Bronchial epithelial cell (primary cell): ENCODE results near the gene IGSF8. TPM values are rescaled to one million over a fixed set of nuclear protein-coding genes. Genes with fewer than 3 reads are reported as not detected.

Source experiments
- DNase-seq: peaks from one replicate; pipeline ENCODE4 v3.0.0-alpha.2; 2010; ENCODE audit warnings: low read depth
- FAIRE-seq: peaks from 2 replicates; lab custom pipeline; 2011; peaks lifted over from hg19 to GRCh38; lab: Jason Lieb, UNC
- H3K27me3 ChIP-seq: 2 replicates; pipeline ENCODE4 v1.5.1; 2011; ENCODE audit warnings: low read length; ENCODE audit not compliant: control insufficient read depth, insufficient read depth
- H3K36me3 ChIP-seq: 2 replicates; pipeline ENCODE4 v1.5.1; 2011; ENCODE audit warnings: low read length; ENCODE audit not compliant: control insufficient read depth, insufficient read depth
- H3K4me3 ChIP-seq: 2 replicates; pipeline ENCODE4 v1.5.1; 2011; ENCODE audit warnings: mild to moderate bottlenecking, low read depth, low read length, control low read depth
- total RNA-seq: library from RNA; depleted of rRNA; stranded (reverse); fragments of >200 nt; gene quantifications from 2 replicates; pipeline ENCODE4 v1.2.1, GENCODE V29; 2014
- TF ChIP-seq, protein P1 (sequence below): IDR thresholded peaks from 2 replicates; pipeline ENCODE4 v1.5.1; 2011; ENCODE audit warnings: mild to moderate bottlenecking, moderate library complexity, low read length, control low read depth, inconsistent platforms; ENCODE audit not compliant: insufficient read depth, severe bottlenecking

Gene IGSF8
- total RNA-seq, 1 donor from 2014 or later, result 42.6 TPM

DNA sequence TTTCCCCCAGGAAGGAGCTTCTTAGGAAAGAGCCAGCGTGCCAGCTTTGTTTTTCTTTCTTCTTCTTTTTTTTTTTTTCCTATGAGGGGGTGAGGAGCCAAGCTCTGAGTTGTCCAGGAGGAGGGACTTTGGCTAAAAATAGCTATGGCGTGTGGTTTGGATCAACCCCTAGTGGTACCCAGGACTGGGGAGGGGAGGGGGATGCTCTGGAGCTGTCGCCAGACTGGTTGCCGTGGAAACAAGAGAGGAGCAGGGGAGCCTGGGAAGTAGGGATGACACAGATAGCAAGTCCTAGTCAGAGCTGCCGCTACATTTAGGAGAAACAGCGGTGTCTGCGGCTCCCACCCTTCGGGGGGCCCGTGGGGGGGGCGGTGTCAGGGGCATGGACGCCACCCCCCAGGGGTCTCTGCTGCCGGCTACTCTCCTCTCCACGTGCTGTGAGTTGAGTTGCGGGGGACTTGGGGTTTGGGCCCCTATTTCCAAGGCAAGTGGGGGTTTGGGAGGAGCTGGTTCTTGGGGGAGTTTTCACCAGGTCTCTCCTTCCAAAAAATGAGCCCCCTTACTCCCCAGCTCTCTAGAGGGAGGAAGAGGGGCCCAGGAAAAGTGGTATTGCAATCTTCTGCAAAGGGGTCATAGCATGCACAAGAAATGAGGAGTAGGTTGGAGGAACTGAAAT is 17.0 kb downstream of the IGSF8 start, which contains the start of gene KCNJ9:
Gene KCNJ9, plus strand, starts transcription at position 278 of the 676 bp plus-strand sequence. CDS start 2,493 bp downstream, outside the sequence.
- no peak for DNase-seq
- TF ChIP-seq, protein P1, sequence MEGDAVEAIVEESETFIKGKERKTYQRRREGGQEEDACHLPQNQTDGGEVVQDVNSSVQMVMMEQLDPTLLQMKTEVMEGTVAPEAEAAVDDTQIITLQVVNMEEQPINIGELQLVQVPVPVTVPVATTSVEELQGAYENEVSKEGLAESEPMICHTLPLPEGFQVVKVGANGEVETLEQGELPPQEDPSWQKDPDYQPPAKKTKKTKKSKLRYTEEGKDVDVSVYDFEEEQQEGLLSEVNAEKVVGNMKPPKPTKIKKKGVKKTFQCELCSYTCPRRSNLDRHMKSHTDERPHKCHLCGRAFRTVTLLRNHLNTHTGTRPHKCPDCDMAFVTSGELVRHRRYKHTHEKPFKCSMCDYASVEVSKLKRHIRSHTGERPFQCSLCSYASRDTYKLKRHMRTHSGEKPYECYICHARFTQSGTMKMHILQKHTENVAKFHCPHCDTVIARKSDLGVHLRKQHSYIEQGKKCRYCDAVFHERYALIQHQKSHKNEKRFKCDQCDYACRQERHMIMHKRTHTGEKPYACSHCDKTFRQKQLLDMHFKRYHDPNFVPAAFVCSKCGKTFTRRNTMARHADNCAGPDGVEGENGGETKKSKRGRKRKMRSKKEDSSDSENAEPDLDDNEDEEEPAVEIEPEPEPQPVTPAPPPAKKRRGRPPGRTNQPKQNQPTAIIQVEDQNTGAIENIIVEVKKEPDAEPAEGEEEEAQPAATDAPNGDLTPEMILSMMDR, result no peak
- Histone ChIP-seq H3K4me3 (no peak within 1 kb of the TSS), H3K36me3 (no peaks in the 10 kb centered on the region), H3K27me3 (peaks cover 22% of the 10 kb centered on the region)
- no peak for FAIRE-seq

DNA sequence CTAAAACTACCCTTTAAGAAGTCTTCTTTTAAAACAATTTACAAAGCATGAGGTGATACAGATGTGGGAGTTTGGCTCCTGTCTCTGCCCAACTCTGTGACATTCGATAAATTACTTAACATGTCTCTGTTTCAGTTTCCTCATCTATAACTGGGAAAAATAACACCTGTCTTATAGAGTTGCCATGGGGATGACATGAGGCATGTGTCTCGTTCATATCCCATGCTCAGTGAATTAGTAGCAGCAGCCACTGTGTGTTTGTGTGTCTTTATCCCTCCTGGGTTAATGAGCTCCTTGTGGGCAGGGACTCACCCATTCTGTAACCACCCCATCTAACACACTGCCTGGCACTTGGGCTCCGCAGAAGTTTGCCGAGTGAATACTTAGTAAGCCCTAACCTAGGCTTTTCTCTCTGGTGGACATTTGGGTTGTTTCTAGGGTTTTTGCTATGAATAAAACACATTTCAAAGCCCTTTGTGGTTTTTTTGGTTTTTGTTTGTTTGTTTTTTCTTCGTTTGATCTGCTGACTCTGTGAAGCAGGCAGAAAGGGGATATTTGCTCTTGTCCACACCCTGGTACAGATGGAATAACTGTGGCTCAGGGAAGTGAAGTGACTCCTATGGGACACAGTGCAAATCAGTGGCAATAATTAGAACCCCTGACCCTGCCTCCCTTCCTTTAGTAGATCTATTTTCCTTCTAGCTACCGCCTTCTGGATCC is 17.9 kb downstream of the IGSF8 start:
- FAIRE-seq, result no peak
- Histone ChIP-seq H3K36me3 (no peaks in the 10 kb centered on the region), H3K27me3 (peaks cover 25% of the 10 kb centered on the region), H3K4me3 (no peak overlapping the region)
- TF ChIP-seq, protein P1, result no peak
- DNase-seq, result no peak

- TF ChIP-seq, protein P1, result no peak
- Histone ChIP-seq H3K36me3 (no peaks in the 10 kb centered on the region), H3K27me3 (peaks cover 25% of the 10 kb centered on the region), H3K4me3 (no peak overlapping the region)
- FAIRE-seq (no peak), DNase-seq (no peak)
Observed at GRCh38 chr1:160079448-160079847, 19.0 kb downstream of the IGSF8 start.

- FAIRE-seq (no peak), DNase-seq (peak; percentile 32)
Observed at GRCh38 chr1:160078512-160079195, 19.8 kb downstream of the IGSF8 start.

GRCh38 chr1:160077486-160077885 is 20.9 kb downstream of the IGSF8 start:
- no peak overlapping the region for H3K4me3 ChIP-seq
- peaks cover 21% of the 10 kb centered on the region for H3K27me3 ChIP-seq
- H3K36me3 ChIP-seq, result no peaks in the 10 kb centered on the region
- TF ChIP-seq, protein P1, result no peak
- no peak for FAIRE-seq
- DNase-seq, result no peak

More at GRCh38 chr1:160078512-160079195, 19.8 kb downstream of the IGSF8 start:
- TF ChIP-seq, protein P1, result peak; percentile 89
- Histone ChIP-seq H3K4me3 (no peak overlapping the region), H3K27me3 (peaks cover 25% of the 10 kb centered on the region), H3K36me3 (no peaks in the 10 kb centered on the region)
